ENCODE measurements around the gene PLPPR4. TPM values are rescaled to one million over a fixed set of nuclear protein-coding genes. Genes with fewer than 3 reads are reported as not detected.

Gene PLPPR4
- total RNA-seq, 1 experiment from 2014 or later, result 0.42 TPM

GRCh38 chr1:99216956-99217355, 47.3 kb upstream of the PLPPR4 start:
- H3K9ac ChIP-seq (ENCODE audit: low read length), result no peak overlapping the region
- DNase-seq (ENCODE audit: low read depth, low spot score), result no peak
- intact Hi-C loops (cut with micrococcal nuclease), result loop anchor here (1.0 kb wide), 1 partner anchor 42 kb away; no protein-coding TSS in a partner anchor
- H4K20me1 ChIP-seq (ENCODE audit: insufficient read depth), result no peaks in the 10 kb centered on the region
- POLR2A ChIA-PET, result no interaction called here
- no peak overlapping the region for H3K27ac ChIP-seq (ENCODE audit: low read depth, low read length)
- ATAC-seq, result no peak
- no peaks in the 10 kb centered on the region for H3K79me2 ChIP-seq (ENCODE audit: insufficient read depth, low read length)
- H2AFZ ChIP-seq (ENCODE audit: low read depth, low read length, poor library complexity, severe bottlenecking), result no peak overlapping the region
- CTCF ChIA-PET, result interaction anchor here (1.2 kb wide), 1 partner anchor 9 kb away, joined by 3 read pairs; no protein-coding TSS in a partner anchor
- no peaks in the 10 kb centered on the region for H3K4me1 ChIP-seq (ENCODE audit: control insufficient read depth in 1 of 2, insufficient read depth in 2 of 2, low read length in 2 of 2)
- H3K36me3 ChIP-seq (ENCODE audit: control insufficient read depth in 1 of 2, insufficient read depth in 2 of 2, low read length in 2 of 2), result no peaks in the 10 kb centered on the region
- TF ChIP-seq ELF1 (IDR thresholded peaks at IDR 0.05; ENCODE audit: borderline replicate concordance, low read depth), result no peak
- TF ChIP-seq SP1 (IDR thresholded peaks at IDR 0.05; ENCODE audit: low read depth), result no peak
- TF ChIP-seq SRF (IDR thresholded peaks at IDR 0.05; ENCODE audit: low read depth), result no peak
- no peak for TF ChIP-seq EGR1 (IDR thresholded peaks at IDR 0.05; ENCODE audit: low read depth)
- no peak for TF ChIP-seq CBX3 (IDR thresholded peaks at IDR 0.05; ENCODE audit: low read depth)
- TF ChIP-seq FOSL1 (IDR thresholded peaks at IDR 0.05; ENCODE audit: low read depth), result no peak
- no peak for TF ChIP-seq ZFX (IDR thresholded peaks at IDR 0.05)
- no peak for TF ChIP-seq POLR2A (IDR thresholded peaks at IDR 0.05; ENCODE audit: borderline replicate concordance, extremely low read depth, insufficient read depth, insufficient read length)
- H3K9me2 ChIP-seq (ENCODE audit: insufficient read depth), result no peaks in the 10 kb centered on the region
- no peak overlapping the region for H3K4me2 ChIP-seq (ENCODE audit: low read length)
- RAD21 ChIA-PET (ENCODE audit: low non-redundant PET in 1 of 2, low total read pairs in 2 of 2, uncharacterized antibody in 2 of 2, unreplicated experiment in 2 of 2), result no interaction called here
- H3K9me3 ChIP-seq (ENCODE audit: control insufficient read depth in 1 of 2, insufficient read depth in 1 of 2, low read depth in 1 of 2, low read length in 2 of 2), result no peaks in the 10 kb centered on the region
- H3K27me3 ChIP-seq (ENCODE audit: insufficient read depth, low read length), result no peaks in the 10 kb centered on the region
- no TSS peak for BruUV-seq (replicated peaks)
- H3K4me3 ChIP-seq (replicated peaks in 1 of 2; ENCODE audit: low read depth in 1 of 2, low read length in 2 of 2), result no peak overlapping the region

GRCh38 chr1:99217599-99217998, 46.7 kb upstream of the PLPPR4 start:
- H3K36me3 ChIP-seq (ENCODE audit: control insufficient read depth in 1 of 2, insufficient read depth in 2 of 2, low read length in 2 of 2), result no peaks in the 10 kb centered on the region
- DNase-seq (ENCODE audit: low read depth, low spot score), result no peak
- H3K4me1 ChIP-seq (ENCODE audit: control insufficient read depth in 1 of 2, insufficient read depth in 2 of 2, low read length in 2 of 2), result no peaks in the 10 kb centered on the region
- ChIA-PET RAD21 (ENCODE audit: low non-redundant PET in 1 of 2, low total read pairs in 2 of 2, uncharacterized antibody in 2 of 2, unreplicated experiment in 2 of 2) (no interaction called here), CTCF (interaction anchor here (1.2 kb wide), 1 partner anchor 10 kb away, joined by 3 read pairs; no protein-coding TSS in a partner anchor), POLR2A (no interaction called here)
- H3K4me3 ChIP-seq (replicated peaks in 1 of 2; ENCODE audit: low read depth in 1 of 2, low read length in 2 of 2), result no peak overlapping the region
- no peaks in the 10 kb centered on the region for H4K20me1 ChIP-seq (ENCODE audit: insufficient read depth)
- no peaks in the 10 kb centered on the region for H3K9me3 ChIP-seq (ENCODE audit: control insufficient read depth in 1 of 2, insufficient read depth in 1 of 2, low read depth in 1 of 2, low read length in 2 of 2)
- TF ChIP-seq ELF1 (IDR thresholded peaks at IDR 0.05; ENCODE audit: borderline replicate concordance, low read depth), result no peak
- TF ChIP-seq ZBTB33 (IDR thresholded peaks at IDR 0.05; ENCODE audit: extremely low read depth, insufficient replicate concordance, low read length), result no peak
- no peak for TF ChIP-seq ATF3 (IDR thresholded peaks at IDR 0.05)
- TF ChIP-seq CBX3 (IDR thresholded peaks at IDR 0.05; ENCODE audit: low read depth), result no peak
- TF ChIP-seq POLR2A (IDR thresholded peaks at IDR 0.05; ENCODE audit: borderline replicate concordance, extremely low read depth, insufficient read depth, insufficient read length), result no peak
- no peak for TF ChIP-seq POLR2AphosphoS5 (IDR thresholded peaks at IDR 0.05; ENCODE audit: low read depth, low read length)
- no peak for TF ChIP-seq MAX (IDR thresholded peaks at IDR 0.05)
- ATAC-seq, result no peak
- no peak overlapping the region for H3K4me2 ChIP-seq (ENCODE audit: low read length)
- H3K27me3 ChIP-seq (ENCODE audit: insufficient read depth, low read length), result no peaks in the 10 kb centered on the region
- no peak overlapping the region for H2AFZ ChIP-seq (ENCODE audit: low read depth, low read length, poor library complexity, severe bottlenecking)
- H3K27ac ChIP-seq (ENCODE audit: low read depth, low read length), result no peak overlapping the region
- H3K79me2 ChIP-seq (ENCODE audit: insufficient read depth, low read length), result no peaks in the 10 kb centered on the region
- no peak overlapping the region for H3K9ac ChIP-seq (ENCODE audit: low read length)
- intact Hi-C loops (cut with micrococcal nuclease), result no loop called here
- BruUV-seq (replicated peaks), result no TSS peak
- H3K9me2 ChIP-seq (ENCODE audit: insufficient read depth), result no peaks in the 10 kb centered on the region

All from HCT116 (cell line).